ENCODE data around the gene TSPAN31. TPM values are rescaled to one million over a fixed set of nuclear protein-coding genes. Genes with fewer than 3 reads are reported as not detected.

The TSPAN31 gene
- total RNA-seq, 4 donors from 2014 or later = 29.8 to 54.7 (median 36.8) TPM

DNA sequence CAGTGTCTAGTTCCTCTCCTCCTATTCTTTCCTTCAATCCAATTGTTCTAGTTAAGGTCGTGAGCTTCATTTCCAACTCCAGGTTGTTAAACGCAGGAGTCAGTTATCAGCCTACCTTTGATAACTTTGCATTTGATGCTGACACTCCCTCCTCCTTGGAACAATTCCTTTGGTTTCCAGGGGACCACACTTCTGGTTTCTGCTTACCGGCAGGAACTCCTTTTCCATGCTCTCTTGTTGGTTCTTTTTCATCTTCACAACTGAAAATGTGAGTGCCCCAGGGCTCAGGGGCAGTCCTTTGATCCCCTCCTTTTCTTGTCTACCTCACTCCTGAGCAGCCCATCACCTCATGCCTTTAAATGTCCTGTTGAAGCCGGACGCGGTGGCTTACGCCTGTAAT, 32.5 kb downstream of the TSPAN31 start:
- H3K36me3 ChIP-seq = peaks cover 4% of the 10 kb centered on the region
- no peak overlapping the region for H3K4me3 ChIP-seq
- TF ChIP-seq EP300 (IDR thresholded peaks at IDR 0.05) (no peak), POLR2A (IDR thresholded peaks at IDR 0.05) (no peak), POLR2AphosphoS5 (IDR thresholded peaks at IDR 0.05) (no peak)
- TF ChIP-seq, protein P1, sequence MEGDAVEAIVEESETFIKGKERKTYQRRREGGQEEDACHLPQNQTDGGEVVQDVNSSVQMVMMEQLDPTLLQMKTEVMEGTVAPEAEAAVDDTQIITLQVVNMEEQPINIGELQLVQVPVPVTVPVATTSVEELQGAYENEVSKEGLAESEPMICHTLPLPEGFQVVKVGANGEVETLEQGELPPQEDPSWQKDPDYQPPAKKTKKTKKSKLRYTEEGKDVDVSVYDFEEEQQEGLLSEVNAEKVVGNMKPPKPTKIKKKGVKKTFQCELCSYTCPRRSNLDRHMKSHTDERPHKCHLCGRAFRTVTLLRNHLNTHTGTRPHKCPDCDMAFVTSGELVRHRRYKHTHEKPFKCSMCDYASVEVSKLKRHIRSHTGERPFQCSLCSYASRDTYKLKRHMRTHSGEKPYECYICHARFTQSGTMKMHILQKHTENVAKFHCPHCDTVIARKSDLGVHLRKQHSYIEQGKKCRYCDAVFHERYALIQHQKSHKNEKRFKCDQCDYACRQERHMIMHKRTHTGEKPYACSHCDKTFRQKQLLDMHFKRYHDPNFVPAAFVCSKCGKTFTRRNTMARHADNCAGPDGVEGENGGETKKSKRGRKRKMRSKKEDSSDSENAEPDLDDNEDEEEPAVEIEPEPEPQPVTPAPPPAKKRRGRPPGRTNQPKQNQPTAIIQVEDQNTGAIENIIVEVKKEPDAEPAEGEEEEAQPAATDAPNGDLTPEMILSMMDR (IDR thresholded peaks at IDR 0.05) = no peak
- no peaks in the 10 kb centered on the region for H3K27me3 ChIP-seq
- H3K27ac ChIP-seq = no peak overlapping the region
- DNase-seq (ENCODE audit: low spot score in 2 of 2) = peak in 1 of 2 donors; percentile 11
- peaks cover 19% of the 10 kb centered on the region for H3K4me1 ChIP-seq
- whole genome bisulfite sequencing = 92% methylated on average over 7 of the region's 7 CpGs
- H3K9me3 ChIP-seq = no peaks in the 10 kb centered on the region

DNA sequence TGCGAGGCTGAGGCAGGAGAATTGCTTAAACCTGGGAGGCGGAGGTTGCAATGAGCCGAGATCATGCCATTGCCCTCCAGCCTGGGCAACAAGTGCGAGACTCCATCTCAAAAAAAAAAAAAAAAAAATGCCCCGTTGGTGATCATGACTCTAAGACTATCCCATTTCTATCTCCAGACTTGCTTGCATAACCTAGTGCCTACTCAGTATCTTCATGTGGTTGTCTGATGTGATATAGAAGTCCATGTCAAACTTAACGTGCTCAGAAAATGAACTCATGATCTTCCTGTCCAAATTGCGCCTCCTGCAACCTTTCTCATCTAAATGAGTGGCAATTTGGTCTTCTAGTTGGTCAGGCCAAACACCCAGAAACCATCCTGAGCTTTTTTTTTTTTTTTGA, 33.1 kb downstream of the TSPAN31 start:
- H3K4me3 ChIP-seq = no peak overlapping the region
- DNase-seq (ENCODE audit: low spot score in 2 of 2) = no peak
- TF ChIP-seq POLR2AphosphoS5 (IDR thresholded peaks at IDR 0.05) (no peak), POLR2A (IDR thresholded peaks at IDR 0.05) (no peak), EP300 (IDR thresholded peaks at IDR 0.05) (no peak)
- TF ChIP-seq, protein P1 (IDR thresholded peaks at IDR 0.05) = no peak
- H3K36me3 ChIP-seq = peaks cover 4% of the 10 kb centered on the region
- H3K9me3 ChIP-seq = no peaks in the 10 kb centered on the region
- no peaks in the 10 kb centered on the region for H3K27me3 ChIP-seq
- 92% methylated on average over 7 of the region's 7 CpGs for WGBS
- peaks cover 19% of the 10 kb centered on the region for H3K4me1 ChIP-seq
- H3K27ac ChIP-seq = no peak overlapping the region

DNA sequence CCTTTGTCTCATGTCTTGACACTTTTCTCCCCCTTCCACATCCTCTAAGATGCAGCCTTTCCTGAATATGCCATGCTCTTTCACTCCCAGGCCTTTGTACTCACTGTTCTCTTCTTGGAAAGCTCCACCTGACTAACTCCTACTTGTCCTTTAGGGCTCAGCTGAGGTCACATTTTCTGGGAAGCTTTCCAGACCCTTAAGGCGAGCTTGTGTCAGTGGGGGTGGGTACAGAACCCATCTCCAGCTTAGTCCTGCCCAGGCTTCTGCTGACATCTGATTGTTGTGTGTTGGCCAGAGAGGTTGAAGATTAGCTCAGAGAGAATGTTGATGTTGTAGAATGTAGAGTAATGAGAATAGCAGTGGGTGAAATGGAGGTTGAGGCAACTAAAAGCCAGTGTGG, 34.9 kb downstream of the TSPAN31 start:
- 38% methylated on average over 1 of the region's 1 CpG for WGBS
- peaks cover 4% of the 10 kb centered on the region for H3K36me3 ChIP-seq
- no peaks in the 10 kb centered on the region for H3K9me3 ChIP-seq
- H3K27me3 ChIP-seq = no peaks in the 10 kb centered on the region
- H3K4me3 ChIP-seq = no peak overlapping the region
- TF ChIP-seq POLR2AphosphoS5 (IDR thresholded peaks at IDR 0.05) (no peak), POLR2A (IDR thresholded peaks at IDR 0.05) (no peak), EP300 (IDR thresholded peaks at IDR 0.05) (no peak)
- TF ChIP-seq, protein P1 (IDR thresholded peaks at IDR 0.05) = no peak
- H3K4me1 ChIP-seq = peaks cover 23% of the 10 kb centered on the region
- H3K27ac ChIP-seq = no peak overlapping the region
- DNase-seq (ENCODE audit: low spot score in 2 of 2) = no peak

DNA sequence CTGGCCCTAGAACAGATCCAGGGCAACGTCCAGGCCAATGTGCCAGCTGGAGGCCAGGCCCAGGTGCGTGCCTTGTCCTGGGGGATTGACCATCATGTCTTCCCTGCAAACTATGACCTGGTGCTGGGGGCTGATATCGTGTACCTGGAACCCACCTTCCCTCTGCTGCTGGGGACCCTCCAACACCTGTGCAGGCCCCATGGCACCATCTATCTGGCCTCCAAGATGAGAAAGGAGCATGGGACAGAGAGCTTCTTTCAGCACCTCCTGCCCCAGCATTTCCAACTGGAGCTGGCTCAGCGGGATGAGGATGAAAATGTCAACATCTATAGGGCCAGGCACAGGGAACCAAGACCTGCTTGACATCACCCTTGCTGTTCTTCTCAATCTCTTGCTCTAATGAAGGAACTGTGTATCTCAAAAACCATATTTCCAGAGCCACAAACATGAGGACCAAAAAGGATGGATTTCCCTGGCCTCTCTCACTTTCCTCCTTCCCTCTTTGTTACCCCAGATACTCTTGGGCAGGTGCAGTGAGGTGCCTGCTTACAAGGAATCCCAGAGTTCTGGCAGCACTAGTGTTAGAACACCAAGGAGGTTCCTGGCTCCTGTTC, 35.6 kb downstream of the TSPAN31 start:
- no peaks in the 10 kb centered on the region for H3K9me3 ChIP-seq
- H3K27me3 ChIP-seq = no peaks in the 10 kb centered on the region
- peak in 1 of 2 donors; percentile 55 for DNase-seq (ENCODE audit: low spot score in 2 of 2)
- no peak overlapping the region for H3K4me3 ChIP-seq
- H3K4me1 ChIP-seq = peaks cover 23% of the 10 kb centered on the region
- 79% methylated on average over 2 of the region's 4 CpGs for WGBS
- TF ChIP-seq POLR2A (IDR thresholded peaks at IDR 0.05) (no peak), POLR2AphosphoS5 (IDR thresholded peaks at IDR 0.05) (no peak), EP300 (IDR thresholded peaks at IDR 0.05) (no peak)
- TF ChIP-seq, protein P1 (IDR thresholded peaks at IDR 0.05) = no peak
- no peak overlapping the region for H3K27ac ChIP-seq
- peaks cover 5% of the 10 kb centered on the region for H3K36me3 ChIP-seq

DNA sequence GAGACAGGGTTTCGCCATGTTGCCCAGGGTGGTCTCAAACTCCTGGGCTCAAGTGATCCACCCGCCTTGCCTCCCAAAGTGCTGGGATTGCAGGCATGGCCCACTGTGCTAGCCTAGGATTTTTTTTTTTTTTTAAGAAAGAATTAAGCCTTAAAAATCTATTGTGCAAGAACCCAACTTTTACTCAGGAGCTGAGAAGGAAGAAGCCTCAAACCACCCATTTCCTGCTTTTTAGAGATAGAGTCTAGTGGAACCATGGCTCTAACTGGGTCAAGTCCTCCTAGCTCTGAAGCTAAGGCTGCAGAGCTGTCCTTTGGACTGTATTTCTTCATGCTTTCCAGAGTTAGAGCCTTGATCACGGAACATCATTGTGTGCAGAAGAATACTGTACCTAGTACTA, 36.4 kb downstream of the TSPAN31 start:
- Histone ChIP-seq H3K4me1 (peaks cover 23% of the 10 kb centered on the region), H3K27me3 (no peaks in the 10 kb centered on the region), H3K4me3 (no peak overlapping the region), H3K9me3 (no peaks in the 10 kb centered on the region), H3K27ac (no peak overlapping the region), H3K36me3 (peaks cover 14% of the 10 kb centered on the region)
- WGBS = 96% methylated on average over 3 of the region's 3 CpGs
- no peak for DNase-seq (ENCODE audit: low spot score in 2 of 2)
- TF ChIP-seq POLR2AphosphoS5 (IDR thresholded peaks at IDR 0.05) (no peak), EP300 (IDR thresholded peaks at IDR 0.05) (no peak), POLR2A (IDR thresholded peaks at IDR 0.05) (no peak)
- TF ChIP-seq, protein P1 (IDR thresholded peaks at IDR 0.05) = no peak

Measured in suprapubic skin (tissue), 4 donors.